ENCODE measurements around the gene ITPK1.

DNA sequence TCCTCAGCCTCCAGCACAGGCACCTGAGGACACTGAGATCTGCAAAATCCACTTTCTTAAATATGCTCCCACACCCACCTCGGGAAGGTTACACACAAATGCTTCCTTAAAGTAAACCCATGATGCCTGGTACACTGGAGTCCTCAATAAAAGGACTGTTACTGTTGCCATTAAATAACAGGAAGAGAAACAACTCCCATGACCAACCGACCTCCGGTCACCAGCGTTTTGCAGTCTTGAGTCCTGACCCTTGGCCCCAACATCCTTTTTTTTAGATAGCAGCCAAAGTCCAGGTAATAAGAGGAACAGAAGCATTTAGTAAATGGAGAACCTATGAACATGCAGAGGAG lies 42.4 kb downstream of the ITPK1 start:
- no peak for TF ChIP-seq EZH2 (IDR thresholded peaks at IDR 0.05)
- no peak for TF ChIP-seq POLR2AphosphoS5 (IDR thresholded peaks at IDR 0.05; ENCODE audit: borderline replicate concordance, low read depth, low read length)
- no peak for TF ChIP-seq FOXP2 (optimal IDR thresholded peaks at IDR 0.05; ENCODE audit: control extremely low read depth, extremely low read length, insufficient read depth)

Measured in SK-N-MC (cell line).